GM23338 (cell line): ENCODE data around the gene HDAC1.

Experiments used
- CREB1 ChIP-seq: fragments of 250-450 bp; sonication (Bioruptor Pico); IDR thresholded peaks from 2 replicates; pipeline ENCODE4 v1.5.0; 2020; ENCODE audit warnings: low read depth, mild to moderate bottlenecking, moderate library complexity
- CTCF ChIP-seq, 2 experiments: fragments of 200-600 bp in 1 of 2; sonication (generic) in 1 of 2; conservative IDR thresholded peaks; 2 replicates each; pipeline versions ENCODE4 v1.5.1 to v1.6.1; 2016 to 2017; ENCODE audit warnings: antibody characterized with exemption in 2 of 2, low read depth in 2 of 2, mild to moderate bottlenecking in 2 of 2, moderate library complexity in 1 of 2
- ETS1 ChIP-seq: IDR thresholded peaks from 2 replicates; pipeline ENCODE4 v1.6.1; 2016; ENCODE audit warnings: antibody characterized with exemption
- EZH2 ChIP-seq: fragments of 200-600 bp; sonication (generic); IDR thresholded peaks from one replicate; pipeline ENCODE4 v1.8.0; 2017; ENCODE audit warnings: antibody characterized with exemption, mild to moderate bottlenecking, low read depth; ENCODE audit not compliant: unreplicated experiment
- EZH2phosphoT487 ChIP-seq: fragments of 200-600 bp; sonication (generic); IDR thresholded peaks from one replicate; pipeline ENCODE4 v1.8.1; 2018; ENCODE audit warnings: antibody characterized with exemption; ENCODE audit not compliant: unreplicated experiment
- JUNB ChIP-seq: IDR thresholded peaks from one replicate; pipeline ENCODE4 v1.6.1; 2016; ENCODE audit warnings: antibody characterized with exemption; ENCODE audit not compliant: unreplicated experiment
- POLR2AphosphoS5 ChIP-seq: IDR thresholded peaks from 2 replicates; pipeline ENCODE4 v1.6.1; 2016; ENCODE audit warnings: antibody characterized with exemption, low read depth
- REST ChIP-seq: IDR thresholded peaks from one replicate; pipeline ENCODE4 v1.6.1; 2018; ENCODE audit warnings: antibody characterized with exemption; ENCODE audit not compliant: unreplicated experiment
- ZNF114 ChIP-seq: fragments of 250-450 bp; sonication (Bioruptor Pico); IDR thresholded peaks from 2 replicates; pipeline ENCODE4 v1.5.0; 2020; ENCODE audit warnings: mild to moderate bottlenecking, moderate library complexity
- ZNF331 ChIP-seq: fragments of 250-450 bp; sonication (Bioruptor Pico); IDR thresholded peaks from 2 replicates; pipeline ENCODE4 v1.5.0; 2020; ENCODE audit warnings: low read depth, mild to moderate bottlenecking, moderate library complexity

GRCh38 chr1:32303358-32303757 is 11.5 kb downstream of the HDAC1 start:
- TF ChIP-seq CTCF (conservative IDR thresholded peaks at IDR 0.05; ENCODE audit: low read depth in 2 of 2) = no peak
- no peak for TF ChIP-seq JUNB
- TF ChIP-seq POLR2AphosphoS5 = no peak
- no peak for TF ChIP-seq REST
- TF ChIP-seq ZNF114 (CRISPR knock-in tag) = no peak
- no peak for TF ChIP-seq EZH2
- TF ChIP-seq CREB1 (CRISPR knock-in tag) = no peak
- no peak for TF ChIP-seq EZH2phosphoT487
- no peak for TF ChIP-seq ZNF331 (CRISPR knock-in tag)
- no peak for TF ChIP-seq ETS1
